Right atrium auricular region (tissue), 2 donors: Measurements from ENCODE around the gene CILP2. TPM values are rescaled to one million over a fixed set of nuclear protein-coding genes. Genes with fewer than 3 reads are reported as not detected.

Experiments used
- DNase-seq: peaks from one replicate; pipeline ENCODE4 v3.0.0-alpha.2; 2019; ENCODE audit warnings: low spot score
- H3K27ac ChIP-seq, 2 donors: fragments of 200-600 bp; sonication (generic); 1 replicate in 1 of 2; 2 replicates in 1 of 2; pipeline ENCODE4 v1.5.1; 2016 to 2019
- H3K27me3 ChIP-seq, 2 donors: fragments of 200-600 bp; sonication (generic); one replicate each; pipeline versions ENCODE4 v1.5.1 to v1.6.0; 2017 to 2019
- H3K36me3 ChIP-seq: fragments of 200-600 bp; sonication (generic); one replicate; pipeline ENCODE4 v1.5.1; 2016
- H3K4me1 ChIP-seq, 2 donors: fragments of 200-600 bp; sonication (generic); one replicate each; pipeline versions ENCODE4 v1.5.1 to v1.6.0; 2017 to 2019
- H3K4me3 ChIP-seq, 2 donors: fragments of 200-600 bp; sonication (generic); 1 replicate in 1 of 2; 2 replicates in 1 of 2; pipeline ENCODE4 v1.5.1; 2017 to 2019; ENCODE audit warnings: mild to moderate bottlenecking in 1 of 2, moderate library complexity in 1 of 2
- H3K9me3 ChIP-seq, 2 donors: fragments of 200-600 bp; sonication (generic); one replicate each; pipeline ENCODE4 v1.5.1; 2019
- total RNA-seq, 2 donors: library from RNA; depleted of rRNA; stranded (reverse); fragments of >200 nt; gene quantifications; one replicate each; pipeline ENCODE4 v1.1.0, GENCODE V29; 2016
- TF ChIP-seq, protein P1 (sequence below), 2 donors: fragments of 200-600 bp; sonication (generic); IDR thresholded peaks; one replicate each; pipeline ENCODE4 v1.5.1; 2019; ENCODE audit warnings: antibody characterized with exemption in 2 of 2

Gene CILP2
- total RNA-seq, 2 donors from 2014 or later = 0.19 to 0.24 TPM

- TF ChIP-seq, protein P1, sequence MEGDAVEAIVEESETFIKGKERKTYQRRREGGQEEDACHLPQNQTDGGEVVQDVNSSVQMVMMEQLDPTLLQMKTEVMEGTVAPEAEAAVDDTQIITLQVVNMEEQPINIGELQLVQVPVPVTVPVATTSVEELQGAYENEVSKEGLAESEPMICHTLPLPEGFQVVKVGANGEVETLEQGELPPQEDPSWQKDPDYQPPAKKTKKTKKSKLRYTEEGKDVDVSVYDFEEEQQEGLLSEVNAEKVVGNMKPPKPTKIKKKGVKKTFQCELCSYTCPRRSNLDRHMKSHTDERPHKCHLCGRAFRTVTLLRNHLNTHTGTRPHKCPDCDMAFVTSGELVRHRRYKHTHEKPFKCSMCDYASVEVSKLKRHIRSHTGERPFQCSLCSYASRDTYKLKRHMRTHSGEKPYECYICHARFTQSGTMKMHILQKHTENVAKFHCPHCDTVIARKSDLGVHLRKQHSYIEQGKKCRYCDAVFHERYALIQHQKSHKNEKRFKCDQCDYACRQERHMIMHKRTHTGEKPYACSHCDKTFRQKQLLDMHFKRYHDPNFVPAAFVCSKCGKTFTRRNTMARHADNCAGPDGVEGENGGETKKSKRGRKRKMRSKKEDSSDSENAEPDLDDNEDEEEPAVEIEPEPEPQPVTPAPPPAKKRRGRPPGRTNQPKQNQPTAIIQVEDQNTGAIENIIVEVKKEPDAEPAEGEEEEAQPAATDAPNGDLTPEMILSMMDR (IDR thresholded peaks at IDR 0.05) = no peak
- Histone ChIP-seq H3K9me3 (no peaks in the 10 kb centered on the region), H3K4me3 (no peak overlapping the region), H3K4me1 (peaks cover 0 to 44% of the 10 kb centered on the region in 2 donors), H3K27ac (no peak overlapping the region), H3K36me3 (no peaks in the 10 kb centered on the region), H3K27me3 (peaks cover 11 to 19% of the 10 kb centered on the region in 2 donors)
- no peak for DNase-seq
These were observed 3.6 kb downstream of the CILP2 start for GRCh38 chr19:19541616-19542015.

DNA sequence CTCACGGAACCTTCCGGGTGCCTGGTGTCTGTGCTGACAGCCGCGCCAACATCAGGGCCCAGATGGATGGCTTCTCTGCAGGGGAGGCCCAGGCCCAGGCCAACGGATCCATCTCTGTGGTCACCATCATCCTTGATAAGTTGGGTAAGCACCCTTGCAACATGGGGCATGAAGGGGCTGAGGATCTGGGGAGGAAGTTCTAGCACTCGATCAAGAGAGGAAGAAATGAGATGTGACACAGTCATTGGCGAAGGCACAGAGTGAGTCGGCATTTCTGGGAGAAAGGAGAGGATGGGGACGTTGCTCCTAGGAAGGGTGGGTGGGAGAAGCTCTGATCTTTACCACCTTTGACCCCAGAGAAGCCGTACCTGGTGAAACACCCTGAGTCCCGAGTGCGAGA is 4.4 kb downstream of the CILP2 start:
- no peak overlapping the region for H3K4me3 ChIP-seq
- H3K4me1 ChIP-seq = peaks cover 0 to 48% of the 10 kb centered on the region in 2 donors
- H3K27me3 ChIP-seq = peaks cover 11 to 19% of the 10 kb centered on the region in 2 donors
- TF ChIP-seq, protein P1 (IDR thresholded peaks at IDR 0.05) = no peak
- H3K9me3 ChIP-seq = no peaks in the 10 kb centered on the region
- H3K36me3 ChIP-seq = no peaks in the 10 kb centered on the region
- H3K27ac ChIP-seq = no peak overlapping the region
- no peak for DNase-seq

GRCh38 chr19:19543101-19543500 is 5.0 kb downstream of the CILP2 start:
- TF ChIP-seq, protein P1 (IDR thresholded peaks at IDR 0.05) = no peak
- Histone ChIP-seq H3K4me3 (no peak overlapping the region), H3K36me3 (no peaks in the 10 kb centered on the region), H3K4me1 (peaks cover 0 to 48% of the 10 kb centered on the region in 2 donors), H3K27me3 (peaks cover 11 to 19% of the 10 kb centered on the region in 2 donors), H3K27ac (no peak overlapping the region), H3K9me3 (no peaks in the 10 kb centered on the region)
- no peak for DNase-seq

DNA sequence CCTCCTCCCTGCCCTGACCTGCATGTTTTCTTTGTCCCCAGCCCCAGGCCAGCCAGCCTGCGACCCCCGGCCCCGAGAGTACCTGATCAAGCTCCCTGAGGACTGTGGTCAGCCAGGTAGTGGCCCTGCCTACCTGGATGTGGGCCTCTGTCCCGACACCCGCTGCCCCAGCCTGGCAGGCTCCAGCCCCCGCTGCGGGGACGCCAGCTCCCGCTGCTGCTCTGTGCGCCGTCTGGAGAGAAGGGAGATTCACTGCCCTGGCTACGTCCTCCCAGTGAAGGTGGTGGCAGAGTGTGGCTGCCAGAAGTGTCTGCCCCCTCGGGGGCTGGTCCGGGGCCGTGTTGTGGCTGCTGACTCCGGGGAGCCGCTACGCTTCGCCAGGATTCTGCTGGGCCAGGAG is 5.6 kb downstream of the CILP2 start:
- peaks cover 0 to 47% of the 10 kb centered on the region in 2 donors for H3K4me1 ChIP-seq
- H3K27me3 ChIP-seq = peaks cover 11 to 19% of the 10 kb centered on the region in 2 donors
- H3K27ac ChIP-seq = no peak overlapping the region
- no peak overlapping the region for H3K4me3 ChIP-seq
- H3K9me3 ChIP-seq = no peaks in the 10 kb centered on the region
- TF ChIP-seq, protein P1 (IDR thresholded peaks at IDR 0.05) = no peak
- no peaks in the 10 kb centered on the region for H3K36me3 ChIP-seq
- DNase-seq = no peak

DNA sequence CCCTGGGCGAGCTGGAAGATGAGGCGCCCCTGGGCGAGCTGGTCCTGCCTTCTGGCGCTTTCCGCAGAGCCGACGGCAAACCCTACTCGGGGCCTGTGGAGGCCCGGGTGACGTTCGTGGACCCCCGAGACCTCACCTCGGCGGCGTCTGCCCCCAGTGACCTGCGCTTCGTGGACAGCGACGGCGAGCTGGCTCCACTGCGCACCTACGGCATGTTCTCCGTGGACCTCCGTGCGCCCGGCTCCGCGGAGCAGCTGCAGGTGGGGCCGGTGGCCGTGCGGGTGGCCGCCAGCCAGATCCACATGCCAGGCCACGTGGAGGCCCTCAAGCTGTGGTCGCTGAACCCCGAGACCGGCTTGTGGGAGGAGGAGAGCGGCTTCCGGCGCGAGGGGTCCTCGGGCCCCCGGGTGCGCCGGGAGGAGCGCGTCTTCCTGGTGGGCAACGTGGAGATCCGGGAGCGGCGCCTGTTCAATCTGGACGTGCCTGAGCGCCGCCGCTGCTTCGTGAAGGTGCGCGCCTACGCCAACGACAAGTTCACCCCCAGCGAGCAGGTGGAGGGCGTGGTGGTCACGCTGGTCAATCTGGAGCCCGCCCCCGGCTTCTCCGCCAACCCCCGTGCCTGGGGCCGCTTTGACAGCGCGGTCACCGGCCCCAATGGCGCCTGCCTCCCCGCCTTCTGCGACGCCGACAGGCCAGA is 6.3 kb downstream of the CILP2 start:
- peaks cover 11 to 19% of the 10 kb centered on the region in 2 donors for H3K27me3 ChIP-seq
- no peaks in the 10 kb centered on the region for H3K36me3 ChIP-seq
- no peak overlapping the region for H3K4me3 ChIP-seq
- no peak overlapping the region for H3K27ac ChIP-seq
- TF ChIP-seq, protein P1 (IDR thresholded peaks at IDR 0.05) = no peak
- DNase-seq = no peak
- H3K4me1 ChIP-seq = peaks cover 0 to 41% of the 10 kb centered on the region in 2 donors
- no peaks in the 10 kb centered on the region for H3K9me3 ChIP-seq
